ENCODE data around the gene IL12RB2. TPM values are rescaled to one million over a fixed set of nuclear protein-coding genes. Genes with fewer than 3 reads are reported as not detected.

IL12RB2 gene
- total RNA-seq, 4 donors from 2014 or later: 0.79 to 4.5 (median 1.6) TPM

GRCh38 chr1:67264899-67265298, 42.8 kb upstream of the IL12RB2 start:
- no peak for TF ChIP-seq POLR2AphosphoS5 (IDR thresholded peaks at IDR 0.05)
- TF ChIP-seq, protein P1, sequence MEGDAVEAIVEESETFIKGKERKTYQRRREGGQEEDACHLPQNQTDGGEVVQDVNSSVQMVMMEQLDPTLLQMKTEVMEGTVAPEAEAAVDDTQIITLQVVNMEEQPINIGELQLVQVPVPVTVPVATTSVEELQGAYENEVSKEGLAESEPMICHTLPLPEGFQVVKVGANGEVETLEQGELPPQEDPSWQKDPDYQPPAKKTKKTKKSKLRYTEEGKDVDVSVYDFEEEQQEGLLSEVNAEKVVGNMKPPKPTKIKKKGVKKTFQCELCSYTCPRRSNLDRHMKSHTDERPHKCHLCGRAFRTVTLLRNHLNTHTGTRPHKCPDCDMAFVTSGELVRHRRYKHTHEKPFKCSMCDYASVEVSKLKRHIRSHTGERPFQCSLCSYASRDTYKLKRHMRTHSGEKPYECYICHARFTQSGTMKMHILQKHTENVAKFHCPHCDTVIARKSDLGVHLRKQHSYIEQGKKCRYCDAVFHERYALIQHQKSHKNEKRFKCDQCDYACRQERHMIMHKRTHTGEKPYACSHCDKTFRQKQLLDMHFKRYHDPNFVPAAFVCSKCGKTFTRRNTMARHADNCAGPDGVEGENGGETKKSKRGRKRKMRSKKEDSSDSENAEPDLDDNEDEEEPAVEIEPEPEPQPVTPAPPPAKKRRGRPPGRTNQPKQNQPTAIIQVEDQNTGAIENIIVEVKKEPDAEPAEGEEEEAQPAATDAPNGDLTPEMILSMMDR (IDR thresholded peaks at IDR 0.05): no peak
- TF ChIP-seq POLR2A (IDR thresholded peaks at IDR 0.05): no peak
- TF ChIP-seq EP300 (IDR thresholded peaks at IDR 0.05): no peak
- no peak for DNase-seq (ENCODE audit: low spot score in 2 of 2)
- 69% methylated on average over 3 of the region's 3 CpGs for WGBS

GRCh38 chr1:67269061-67269460, 38.6 kb upstream of the IL12RB2 start:
- Histone ChIP-seq H3K27me3 (no peaks in the 10 kb centered on the region), H3K4me3 (no peak overlapping the region), H3K4me1 (no peaks in the 10 kb centered on the region), H3K27ac (no peak overlapping the region), H3K36me3 (no peaks in the 10 kb centered on the region), H3K9me3 (no peaks in the 10 kb centered on the region)
- TF ChIP-seq EP300 (IDR thresholded peaks at IDR 0.05) (no peak), POLR2A (IDR thresholded peaks at IDR 0.05) (no peak), POLR2AphosphoS5 (IDR thresholded peaks at IDR 0.05) (no peak)
- TF ChIP-seq, protein P1 (IDR thresholded peaks at IDR 0.05): no peak
- no peak for DNase-seq (ENCODE audit: low spot score in 2 of 2)
- WGBS: 72% methylated on average over 3 of the region's 3 CpGs

More at GRCh38 chr1:67264899-67265298, 42.8 kb upstream of the IL12RB2 start:
- Histone ChIP-seq H3K27ac (no peak overlapping the region), H3K36me3 (no peaks in the 10 kb centered on the region), H3K9me3 (no peaks in the 10 kb centered on the region), H3K4me1 (no peaks in the 10 kb centered on the region), H3K27me3 (no peaks in the 10 kb centered on the region), H3K4me3 (no peak overlapping the region)

GRCh38 chr1:67270541-67270940, 37.1 kb upstream of the IL12RB2 start:
- Histone ChIP-seq H3K27ac (no peak overlapping the region), H3K27me3 (no peaks in the 10 kb centered on the region), H3K4me3 (no peak overlapping the region), H3K36me3 (no peaks in the 10 kb centered on the region), H3K4me1 (no peaks in the 10 kb centered on the region), H3K9me3 (no peaks in the 10 kb centered on the region)
- 87% methylated on average over 3 of the region's 3 CpGs for whole genome bisulfite sequencing
- TF ChIP-seq EP300 (IDR thresholded peaks at IDR 0.05) (no peak), POLR2A (IDR thresholded peaks at IDR 0.05) (no peak), POLR2AphosphoS5 (IDR thresholded peaks at IDR 0.05) (no peak)
- TF ChIP-seq, protein P1 (IDR thresholded peaks at IDR 0.05): no peak
- DNase-seq (ENCODE audit: low spot score in 2 of 2): no peak

GRCh38 chr1:67273591-67273990, 34.1 kb upstream of the IL12RB2 start:
- no peaks in the 10 kb centered on the region for H3K4me1 ChIP-seq
- H3K36me3 ChIP-seq: no peaks in the 10 kb centered on the region
- no peaks in the 10 kb centered on the region for H3K9me3 ChIP-seq
- DNase-seq (ENCODE audit: low spot score in 2 of 2): no peak
- WGBS: 88% methylated on average over 4 of the region's 4 CpGs
- H3K27me3 ChIP-seq: no peaks in the 10 kb centered on the region
- no peak overlapping the region for H3K27ac ChIP-seq
- no peak overlapping the region for H3K4me3 ChIP-seq
- TF ChIP-seq POLR2AphosphoS5 (IDR thresholded peaks at IDR 0.05): no peak
- no peak for TF ChIP-seq EP300 (IDR thresholded peaks at IDR 0.05)
- TF ChIP-seq, protein P1 (IDR thresholded peaks at IDR 0.05): no peak
- TF ChIP-seq POLR2A (IDR thresholded peaks at IDR 0.05): no peak

DNA sequence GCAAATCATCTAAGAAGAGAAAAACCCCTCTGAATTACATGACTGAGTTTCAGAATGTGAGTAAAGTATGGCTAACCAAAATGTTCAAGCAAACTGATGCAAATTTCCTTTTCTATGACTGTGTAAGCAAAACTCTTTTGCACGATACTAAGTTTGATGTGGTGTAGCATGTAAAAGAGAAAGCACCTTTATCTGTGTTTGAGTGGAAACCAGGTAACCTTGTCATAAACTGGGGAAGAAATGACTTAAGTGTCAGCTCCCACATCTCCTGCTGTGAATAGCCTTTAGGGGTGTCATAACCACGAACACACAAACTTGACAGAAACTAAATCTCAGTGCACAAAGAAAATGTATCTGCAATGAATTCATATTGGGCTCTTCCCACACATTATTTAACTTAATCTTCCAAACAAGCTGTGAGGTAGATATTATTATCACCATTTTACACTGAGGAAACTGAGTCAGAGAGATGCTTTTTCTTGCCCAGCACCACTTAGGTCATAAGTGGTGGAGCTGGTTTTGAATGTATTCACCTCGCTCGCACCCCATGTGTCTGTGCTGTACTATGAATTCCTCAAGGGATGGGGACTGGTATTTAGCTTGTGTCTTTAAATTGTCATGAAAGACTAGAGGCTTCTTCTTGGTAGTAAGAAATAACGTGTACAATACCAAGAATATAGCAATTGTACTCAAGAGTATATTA, 32.9 kb upstream of the IL12RB2 start:
- H3K9me3 ChIP-seq: no peaks in the 10 kb centered on the region
- no peaks in the 10 kb centered on the region for H3K27me3 ChIP-seq
- H3K4me1 ChIP-seq: no peaks in the 10 kb centered on the region
- TF ChIP-seq POLR2A (IDR thresholded peaks at IDR 0.05) (no peak), POLR2AphosphoS5 (IDR thresholded peaks at IDR 0.05) (no peak), EP300 (IDR thresholded peaks at IDR 0.05) (no peak)
- TF ChIP-seq, protein P1 (IDR thresholded peaks at IDR 0.05): no peak
- H3K27ac ChIP-seq: no peak overlapping the region
- no peak for DNase-seq (ENCODE audit: low spot score in 2 of 2)
- 85% methylated on average over 5 of the region's 5 CpGs for WGBS
- no peaks in the 10 kb centered on the region for H3K36me3 ChIP-seq
- no peak overlapping the region for H3K4me3 ChIP-seq

Data from suprapubic skin (tissue), 4 donors.